GM12878 (cell line): ENCODE measurements around the gene MTHFD2.
"Not testable (repeated sequence)": the region's sequence is repeated elsewhere in the genome, so short reads cannot be mapped to it uniquely, and the experiment has no call there.

Source experiments
- CEBPB ChIP-seq, 2 experiments: fragments of 150-350 bp in 1 of 2; IDR thresholded peaks; 2 replicates each; pipeline ENCODE4 v1.6.1; 2012 to 2014; ENCODE audit warnings: low read depth in 2 of 2, low read length in 2 of 2, borderline replicate concordance in 1 of 2, inconsistent platforms in 1 of 2
- EP300 ChIP-seq, 2 experiments: fragments of 150-350 bp in 1 of 2; IDR thresholded peaks; 2 replicates each; pipeline ENCODE4 v1.6.1; 2011 to 2012; ENCODE audit warnings: low read depth in 2 of 2, low read length in 2 of 2, borderline replicate concordance in 1 of 2, improper control_type of control experiment in 1 of 2, inconsistent platforms in 1 of 2; ENCODE audit not compliant: control insufficient read depth in 1 of 2
- EZH2 ChIP-seq: IDR thresholded peaks from 2 replicates; pipeline ENCODE4 v1.6.1; 2012; ENCODE audit warnings: low read depth, mild to moderate bottlenecking, control low read depth, inconsistent platforms, low read length, borderline replicate concordance; ENCODE audit not compliant: control insufficient read depth
- FOXM1 ChIP-seq: IDR thresholded peaks from 2 replicates; pipeline ENCODE4 v1.6.1; 2012; ENCODE audit warnings: low read depth, mild to moderate bottlenecking, inconsistent platforms, low read length, moderate library complexity
- HDGF ChIP-seq: fragments of 450-650 bp; IDR thresholded peaks from 2 replicates; pipeline ENCODE4 v1.6.1; 2016; ENCODE audit warnings: antibody characterized with exemption
- IKZF2 ChIP-seq, 2 experiments: fragments of 450-650 bp; IDR thresholded peaks; 2 replicates each; pipeline ENCODE4 v1.6.1; 2017; ENCODE audit warnings: mild to moderate bottlenecking in 2 of 2, moderate library complexity in 2 of 2
- POLR2AphosphoS5 ChIP-seq: IDR thresholded peaks from 2 replicates; pipeline ENCODE4 v1.6.1; 2011; ENCODE audit warnings: mild to moderate bottlenecking, low read length, inconsistent platforms
- SIN3A ChIP-seq: IDR thresholded peaks from 2 replicates; pipeline ENCODE4 v1.6.1; 2012; ENCODE audit warnings: low read depth, low read length, improper control_type of control experiment
- SRF ChIP-seq, 2 experiments: IDR thresholded peaks; 2 replicates each; pipeline ENCODE4 v1.6.1; 2011; ENCODE audit warnings: low read depth in 2 of 2, low read length in 2 of 2, mild to moderate bottlenecking in 1 of 2, moderate library complexity in 1 of 2
- ZNF24 ChIP-seq: fragments of 450-650 bp; IDR thresholded peaks from 2 replicates; pipeline ENCODE4 v1.6.1; 2017; ENCODE audit warnings: antibody characterized with exemption, mild to moderate bottlenecking
- ZNF274 ChIP-seq: IDR thresholded peaks from one replicate; pipeline ENCODE4 v1.8.0; 2011; ENCODE audit not compliant: insufficient read length, insufficient read depth
- TF ChIP-seq, protein P1 (sequence below): IDR thresholded peaks from 2 replicates; pipeline ENCODE4 v1.6.1; 2012; ENCODE audit warnings: mild to moderate bottlenecking, low read depth, low read length

- not testable (repeated sequence) for TF ChIP-seq CEBPB (IDR thresholded peaks at IDR 0.05; ENCODE audit: borderline replicate concordance in 1 of 2, low read depth in 2 of 2, low read length in 2 of 2); IKZF2 (IDR thresholded peaks at IDR 0.05); SRF (IDR thresholded peaks at IDR 0.05; ENCODE audit: low read depth in 2 of 2, low read length in 2 of 2); ZNF274; ZNF24; SIN3A; FOXM1; EZH2; POLR2AphosphoS5; EP300 (IDR thresholded peaks at IDR 0.05; ENCODE audit: borderline replicate concordance in 1 of 2, control insufficient read depth in 1 of 2, low read depth in 2 of 2, low read length in 2 of 2); HDGF
- TF ChIP-seq, protein P1, sequence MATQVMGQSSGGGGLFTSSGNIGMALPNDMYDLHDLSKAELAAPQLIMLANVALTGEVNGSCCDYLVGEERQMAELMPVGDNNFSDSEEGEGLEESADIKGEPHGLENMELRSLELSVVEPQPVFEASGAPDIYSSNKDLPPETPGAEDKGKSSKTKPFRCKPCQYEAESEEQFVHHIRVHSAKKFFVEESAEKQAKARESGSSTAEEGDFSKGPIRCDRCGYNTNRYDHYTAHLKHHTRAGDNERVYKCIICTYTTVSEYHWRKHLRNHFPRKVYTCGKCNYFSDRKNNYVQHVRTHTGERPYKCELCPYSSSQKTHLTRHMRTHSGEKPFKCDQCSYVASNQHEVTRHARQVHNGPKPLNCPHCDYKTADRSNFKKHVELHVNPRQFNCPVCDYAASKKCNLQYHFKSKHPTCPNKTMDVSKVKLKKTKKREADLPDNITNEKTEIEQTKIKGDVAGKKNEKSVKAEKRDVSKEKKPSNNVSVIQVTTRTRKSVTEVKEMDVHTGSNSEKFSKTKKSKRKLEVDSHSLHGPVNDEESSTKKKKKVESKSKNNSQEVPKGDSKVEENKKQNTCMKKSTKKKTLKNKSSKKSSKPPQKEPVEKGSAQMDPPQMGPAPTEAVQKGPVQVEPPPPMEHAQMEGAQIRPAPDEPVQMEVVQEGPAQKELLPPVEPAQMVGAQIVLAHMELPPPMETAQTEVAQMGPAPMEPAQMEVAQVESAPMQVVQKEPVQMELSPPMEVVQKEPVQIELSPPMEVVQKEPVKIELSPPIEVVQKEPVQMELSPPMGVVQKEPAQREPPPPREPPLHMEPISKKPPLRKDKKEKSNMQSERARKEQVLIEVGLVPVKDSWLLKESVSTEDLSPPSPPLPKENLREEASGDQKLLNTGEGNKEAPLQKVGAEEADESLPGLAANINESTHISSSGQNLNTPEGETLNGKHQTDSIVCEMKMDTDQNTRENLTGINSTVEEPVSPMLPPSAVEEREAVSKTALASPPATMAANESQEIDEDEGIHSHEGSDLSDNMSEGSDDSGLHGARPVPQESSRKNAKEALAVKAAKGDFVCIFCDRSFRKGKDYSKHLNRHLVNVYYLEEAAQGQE, result not testable (repeated sequence)
Measured at GRCh38 chr2:74186706-74187105, 11.7 kb upstream of the MTHFD2 start.
